Measurements from ENCODE around the gene MARCHF2. TPM values are rescaled to one million over a fixed set of nuclear protein-coding genes. Genes with fewer than 3 reads are reported as not detected.

The MARCHF2 gene
- total RNA-seq, 2 experiments from 2014 or later: 20.0 to 22.2 TPM

DNA sequence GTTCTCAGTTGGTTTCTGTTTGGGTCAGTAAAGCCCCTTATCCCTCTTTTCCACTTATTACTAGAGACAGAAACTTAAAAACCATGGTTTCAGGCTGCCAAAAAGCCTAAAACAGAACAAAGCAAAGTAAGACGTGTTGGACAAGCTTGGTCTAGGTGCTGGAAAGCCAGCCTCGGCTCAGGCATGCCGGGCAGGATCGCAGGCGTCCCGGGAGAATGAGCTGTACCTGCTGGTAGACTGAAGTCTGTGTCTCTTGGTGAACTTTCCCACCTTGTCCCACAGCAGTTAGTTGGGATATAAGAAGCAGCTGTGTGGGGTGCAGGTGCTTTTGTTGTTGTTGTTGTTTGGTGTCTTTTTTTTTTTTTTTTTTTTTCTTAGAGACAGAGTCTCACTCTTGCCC lies 68.5 kb downstream of the MARCHF2 start:
- ATAC-seq (ENCODE audit: poor library complexity): no peak
- H3K4me1 Mint-ChIP-seq (ENCODE audit: low read depth): peaks cover 69% of the 10 kb centered on the region
- Histone ChIP-seq H3K4me1 (ENCODE audit: insufficient read depth, low read length) (peaks cover 59% of the 10 kb centered on the region), H3K27ac (ENCODE audit: low read depth in 1 of 2, low read length in 2 of 2) (no peak overlapping the region), H3K9me3 (ENCODE audit: control insufficient read depth in 1 of 2, insufficient read depth in 1 of 2, low read length in 2 of 2) (no peaks in the 10 kb centered on the region), H3K4me3 (ENCODE audit: low read length) (no peak overlapping the region), H3K27me3 (ENCODE audit: control insufficient read depth in 1 of 2, insufficient read depth in 2 of 2, low read length in 2 of 2) (no peaks in the 10 kb centered on the region), H3K36me3 (ENCODE audit: insufficient read depth, low read length) (peaks cover 86% of the 10 kb centered on the region)
- DNase-seq: no peak
- TF ChIP-seq, protein P1, sequence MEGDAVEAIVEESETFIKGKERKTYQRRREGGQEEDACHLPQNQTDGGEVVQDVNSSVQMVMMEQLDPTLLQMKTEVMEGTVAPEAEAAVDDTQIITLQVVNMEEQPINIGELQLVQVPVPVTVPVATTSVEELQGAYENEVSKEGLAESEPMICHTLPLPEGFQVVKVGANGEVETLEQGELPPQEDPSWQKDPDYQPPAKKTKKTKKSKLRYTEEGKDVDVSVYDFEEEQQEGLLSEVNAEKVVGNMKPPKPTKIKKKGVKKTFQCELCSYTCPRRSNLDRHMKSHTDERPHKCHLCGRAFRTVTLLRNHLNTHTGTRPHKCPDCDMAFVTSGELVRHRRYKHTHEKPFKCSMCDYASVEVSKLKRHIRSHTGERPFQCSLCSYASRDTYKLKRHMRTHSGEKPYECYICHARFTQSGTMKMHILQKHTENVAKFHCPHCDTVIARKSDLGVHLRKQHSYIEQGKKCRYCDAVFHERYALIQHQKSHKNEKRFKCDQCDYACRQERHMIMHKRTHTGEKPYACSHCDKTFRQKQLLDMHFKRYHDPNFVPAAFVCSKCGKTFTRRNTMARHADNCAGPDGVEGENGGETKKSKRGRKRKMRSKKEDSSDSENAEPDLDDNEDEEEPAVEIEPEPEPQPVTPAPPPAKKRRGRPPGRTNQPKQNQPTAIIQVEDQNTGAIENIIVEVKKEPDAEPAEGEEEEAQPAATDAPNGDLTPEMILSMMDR (IDR thresholded peaks at IDR 0.05): no peak
- H3K9me3 Mint-ChIP-seq: no peaks in the 10 kb centered on the region
- intact Hi-C loops (cut with DNase I, micrococcal nuclease): no loop called here
- no peaks in the 10 kb centered on the region for H3K27me3 Mint-ChIP-seq
- H3K4me3 Mint-ChIP-seq: peak overlapping the region; percentile 66
- H3K36me3 Mint-ChIP-seq (ENCODE audit: low read depth): peaks cover 85% of the 10 kb centered on the region
- CTCF ChIA-PET: interaction anchor here (1.5 kb wide), 1 partner anchor 99 kb away, joined by 4 read pairs; no protein-coding TSS in a partner anchor
- POLR2A ChIA-PET: interaction anchor here (0.9 to 1.7 kb wide), 2 partner anchors 32 to 37 kb away, joined by 3 to 6 read pairs; partner anchors contain the start of genes HNRNPM and ZNF414
- peak overlapping the region; percentile 37 for H3K27ac Mint-ChIP-seq

GRCh38 chr19:8482696-8483095 lies 69.6 kb downstream of the MARCHF2 start:
- no peaks in the 10 kb centered on the region for H3K9me3 ChIP-seq (ENCODE audit: control insufficient read depth in 1 of 2, insufficient read depth in 1 of 2, low read length in 2 of 2)
- H3K4me1 Mint-ChIP-seq (ENCODE audit: low read depth): peaks cover 69% of the 10 kb centered on the region
- ATAC-seq (ENCODE audit: poor library complexity): no peak
- no peak overlapping the region for H3K4me3 ChIP-seq (ENCODE audit: low read length)
- H3K36me3 ChIP-seq (ENCODE audit: insufficient read depth, low read length): peaks cover 87% of the 10 kb centered on the region
- peak in 1 of 14 experiments; percentile 11 for DNase-seq
- TF ChIP-seq, protein P1 (IDR thresholded peaks at IDR 0.05): no peak
- peaks cover 64% of the 10 kb centered on the region for H3K4me1 ChIP-seq (ENCODE audit: insufficient read depth, low read length)
- no peaks in the 10 kb centered on the region for H3K9me3 Mint-ChIP-seq
- no peak overlapping the region for H3K27ac ChIP-seq (ENCODE audit: low read depth in 1 of 2, low read length in 2 of 2)
- H3K4me3 Mint-ChIP-seq: peak overlapping the region; percentile 9
- intact Hi-C loops (cut with DNase I, micrococcal nuclease): no loop called here
- no peaks in the 10 kb centered on the region for H3K27me3 ChIP-seq (ENCODE audit: control insufficient read depth in 1 of 2, insufficient read depth in 2 of 2, low read length in 2 of 2)
- ChIA-PET POLR2A (interaction anchor here (1.7 kb wide), 1 partner anchor 38 kb away, joined by 6 read pairs; the partner anchor contains the start of gene HNRNPM), CTCF (no interaction called here)
- H3K27me3 Mint-ChIP-seq: no peaks in the 10 kb centered on the region
- peaks cover 85% of the 10 kb centered on the region for H3K36me3 Mint-ChIP-seq (ENCODE audit: low read depth)
- H3K27ac Mint-ChIP-seq: peak overlapping the region; percentile 37

DNA sequence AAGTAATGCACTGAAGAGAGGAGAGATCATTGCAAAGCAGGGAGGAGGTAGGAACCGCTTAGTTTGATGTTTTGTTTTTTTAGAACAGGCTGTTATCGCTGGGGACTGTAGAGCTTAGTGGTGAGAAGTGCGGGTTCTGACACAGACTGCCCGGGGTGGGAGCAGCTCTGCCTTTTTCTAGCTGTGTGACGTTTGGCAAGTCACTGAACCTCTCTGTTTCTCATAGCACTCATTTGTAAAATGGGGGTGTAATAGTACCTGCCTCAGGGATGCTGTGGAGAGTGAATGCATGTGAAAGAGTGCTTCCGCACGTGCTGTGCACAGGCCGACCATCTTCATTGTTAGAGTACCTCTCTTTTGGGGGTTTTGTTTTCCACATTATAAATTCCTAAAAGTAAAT lies 70.1 kb downstream of the MARCHF2 start:
- Mint-ChIP-seq H3K9me3 (no peaks in the 10 kb centered on the region), H3K27ac (peak overlapping the region; percentile 37), H3K4me3 (peak overlapping the region; percentile 9), H3K27me3 (no peaks in the 10 kb centered on the region), H3K36me3 (ENCODE audit: low read depth) (peaks cover 85% of the 10 kb centered on the region), H3K4me1 (ENCODE audit: low read depth) (peaks cover 69% of the 10 kb centered on the region)
- Histone ChIP-seq H3K27me3 (ENCODE audit: control insufficient read depth in 1 of 2, insufficient read depth in 2 of 2, low read length in 2 of 2) (no peaks in the 10 kb centered on the region), H3K9me3 (ENCODE audit: control insufficient read depth in 1 of 2, insufficient read depth in 1 of 2, low read length in 2 of 2) (no peaks in the 10 kb centered on the region), H3K4me1 (ENCODE audit: insufficient read depth, low read length) (peaks cover 63% of the 10 kb centered on the region), H3K4me3 (ENCODE audit: low read length) (no peak overlapping the region), H3K27ac (ENCODE audit: low read depth in 1 of 2, low read length in 2 of 2) (no peak overlapping the region), H3K36me3 (ENCODE audit: insufficient read depth, low read length) (peaks cover 87% of the 10 kb centered on the region)
- no peak for DNase-seq
- no peak for ATAC-seq (ENCODE audit: poor library complexity)
- POLR2A ChIA-PET: no interaction called here
- CTCF ChIA-PET: no interaction called here
- TF ChIP-seq, protein P1 (IDR thresholded peaks at IDR 0.05): no peak
- intact Hi-C loops (cut with DNase I, micrococcal nuclease): no loop called here

Data from CD4-positive, alpha-beta T cell (primary cell).